HepG2 (cell line): ENCODE measurements around the gene SAE1. TPM values are rescaled to one million over a fixed set of nuclear protein-coding genes. Genes with fewer than 3 reads are reported as not detected.

Experiments
- HMG20A ChIP-seq: IDR thresholded peaks from 2 replicates; pipeline ENCODE4 v1.6.1; 2016; ENCODE audit warnings: borderline replicate concordance
- NFYB ChIP-seq: sonication (generic); formaldehyde crosslinking; IDR thresholded peaks from 2 replicates; pipeline ENCODE4 v1.4.0; 2020; ENCODE audit warnings: missing genetic modification reagents
- RAD21 ChIP-seq: fragments of 450-650 bp; formaldehyde crosslinking; IDR thresholded peaks from 2 replicates; pipeline ENCODE4 v1.5.0; 2020; ENCODE audit warnings: mild to moderate bottlenecking
- SRSF4 ChIP-seq: fragments of 200-400 bp; formaldehyde crosslinking; IDR thresholded peaks from one replicate; pipeline ENCODE4 v1.6.1; 2018; ENCODE audit warnings: mild to moderate bottlenecking, low read depth, low read length, moderate library complexity; ENCODE audit not compliant: poor library complexity, severe bottlenecking
- TOE1 ChIP-seq: sonication (generic); formaldehyde crosslinking; IDR thresholded peaks from 2 replicates; pipeline ENCODE4 v1.4.0; 2020; ENCODE audit warnings: mild to moderate bottlenecking, missing genetic modification reagents
- U2AF1 ChIP-seq: fragments of 200-400 bp; formaldehyde crosslinking; optimal IDR thresholded peaks from 2 replicates; pipeline ENCODE3; 2017; ENCODE audit warnings: mild to moderate bottlenecking, low read depth, low read length
- ZNF335 ChIP-seq: sonication (generic); formaldehyde crosslinking; IDR thresholded peaks from 2 replicates; pipeline ENCODE4 v1.4.0; 2020; ENCODE audit warnings: missing genetic modification reagents
- ZNF598 ChIP-seq: sonication (generic); formaldehyde crosslinking; IDR thresholded peaks from 2 replicates; pipeline ENCODE4 v1.5.1; 2020; ENCODE audit warnings: mild to moderate bottlenecking, missing genetic modification reagents, borderline replicate concordance
- ZNF678 ChIP-seq: sonication (generic); formaldehyde crosslinking; IDR thresholded peaks from 2 replicates; pipeline ENCODE4 v1.4.0; 2020; ENCODE audit warnings: mild to moderate bottlenecking, missing genetic modification reagents
- ZZZ3 ChIP-seq: sonication (generic); formaldehyde crosslinking; IDR thresholded peaks from 2 replicates; pipeline ENCODE4 v1.4.0; 2020; ENCODE audit warnings: missing genetic modification reagents, mild to moderate bottlenecking, borderline replicate concordance
- polyA plus RNA-seq, 8 experiments: library from polyadenylated mRNA; depleted of rRNA in 3 of 8; stranded (reverse) in 7 of 8; unstranded in 1 of 8; fragments of >200 nt; fragmentation: Illumina TruSeq in 4 of 8; extraction: Trizol in 4 of 8; gene quantifications; 2 replicates each; pipeline versions ENCODE4 v1.2.1 to v1.2.3, GENCODE V29; 2011 to 2016; ENCODE audit warnings: low read depth in 4 of 8, missing spikeins in 1 of 8, mixed read lengths in 1 of 8; ENCODE audit not compliant: insufficient read depth in 1 of 8
- total RNA-seq, 5 experiments: library from RNA; depleted of rRNA; stranded (reverse); fragments of >200 nt; fragmentation: Illumina TruSeq; extraction: Trizol; gene quantifications; 2 replicates each; pipeline ENCODE4 v1.2.3, GENCODE V29; 2016; ENCODE audit warnings: low read depth in 1 of 5
- TF ChIP-seq, protein P1 (sequence below): sonication (generic); formaldehyde crosslinking; IDR thresholded peaks from 2 replicates; pipeline ENCODE4 v1.8.1; 2023; ENCODE audit warnings: mild to moderate bottlenecking, moderate library complexity, missing genetic modification reagents
- TF ChIP-seq, protein P2 (sequence below): sonication (generic); formaldehyde crosslinking; IDR thresholded peaks from 2 replicates; pipeline ENCODE4 v1.4.0; 2020; ENCODE audit warnings: mild to moderate bottlenecking, missing genetic modification reagents
- TF ChIP-seq, protein P3 (sequence below): sonication (generic); formaldehyde crosslinking; IDR thresholded peaks from 2 replicates; pipeline ENCODE4 v1.4.0; 2020; ENCODE audit warnings: mild to moderate bottlenecking, low read depth, missing genetic modification reagents
- TF ChIP-seq, protein P4 (sequence below), 2 experiments: IDR thresholded peaks; 2 replicates each; pipeline ENCODE4 v1.6.1; 2011 to 2012; ENCODE audit warnings: low read length in 2 of 2, borderline replicate concordance in 1 of 2, low read depth in 1 of 2, mild to moderate bottlenecking in 1 of 2, moderate library complexity in 1 of 2
- TF ChIP-seq, protein P5 (sequence below): sonication (generic); formaldehyde crosslinking; IDR thresholded peaks from 2 replicates; pipeline ENCODE4 v1.5.0; 2020; ENCODE audit warnings: mild to moderate bottlenecking, low read depth, missing genetic modification reagents, borderline replicate concordance
- TF ChIP-seq, protein P6 (sequence below): sonication (generic); formaldehyde crosslinking; conservative IDR thresholded peaks from 2 replicates; pipeline ENCODE4 v1.8.0; 2022; ENCODE audit warnings: mild to moderate bottlenecking, moderate library complexity, missing genetic modification reagents
- TF ChIP-seq, protein P7 (sequence below): sonication (generic); formaldehyde crosslinking; IDR thresholded peaks from 2 replicates; pipeline ENCODE4 v1.8.1; 2022; ENCODE audit warnings: mild to moderate bottlenecking, missing genetic modification reagents

Gene SAE1
- total and polyA plus RNA-seq, 2 of the 13 experiments (the other 11 are each of a cell fraction or from before 2014, with no cell fraction given): 87.6 to 197 TPM

DNA sequence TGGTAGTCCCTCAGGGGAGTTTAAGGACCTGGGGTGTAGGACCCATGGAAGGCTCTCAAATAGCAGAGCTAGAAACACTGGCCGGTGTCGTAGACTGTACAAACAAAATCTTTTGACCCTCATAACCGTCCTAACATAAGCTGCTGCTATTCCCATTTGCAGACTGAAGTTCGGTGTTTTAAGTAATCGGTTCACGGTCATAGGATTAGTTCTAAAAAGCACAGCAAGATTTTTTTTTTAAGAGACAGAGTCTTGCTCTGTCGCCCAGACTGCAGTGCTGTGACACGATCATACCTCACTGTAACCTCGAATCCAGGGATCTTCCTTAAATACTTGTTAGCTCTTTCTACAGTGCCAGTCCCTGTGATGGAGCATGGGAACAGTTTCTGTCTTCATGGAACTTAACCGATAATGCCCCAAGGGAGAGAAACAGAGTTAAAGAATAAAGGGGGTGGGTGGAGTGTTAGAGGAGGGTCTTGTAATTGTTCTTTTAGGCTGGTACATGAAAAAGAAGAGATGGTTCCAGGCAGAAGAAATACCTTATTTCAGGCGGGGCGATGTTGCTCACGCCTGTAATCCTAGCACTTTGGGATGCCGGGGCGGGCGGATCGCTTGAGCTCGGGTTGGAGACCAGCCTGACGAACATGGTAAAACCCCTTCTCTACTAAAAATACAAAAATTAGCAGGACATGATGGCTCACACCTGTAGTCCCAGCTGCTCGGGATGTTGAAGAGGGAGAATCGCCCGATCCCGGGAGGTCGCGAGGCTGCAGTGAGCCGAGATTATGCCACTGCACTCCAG lies 16.6 kb upstream of the SAE1 start (continued):
- TF ChIP-seq U2AF1: no peak
- TF ChIP-seq, protein P1, sequence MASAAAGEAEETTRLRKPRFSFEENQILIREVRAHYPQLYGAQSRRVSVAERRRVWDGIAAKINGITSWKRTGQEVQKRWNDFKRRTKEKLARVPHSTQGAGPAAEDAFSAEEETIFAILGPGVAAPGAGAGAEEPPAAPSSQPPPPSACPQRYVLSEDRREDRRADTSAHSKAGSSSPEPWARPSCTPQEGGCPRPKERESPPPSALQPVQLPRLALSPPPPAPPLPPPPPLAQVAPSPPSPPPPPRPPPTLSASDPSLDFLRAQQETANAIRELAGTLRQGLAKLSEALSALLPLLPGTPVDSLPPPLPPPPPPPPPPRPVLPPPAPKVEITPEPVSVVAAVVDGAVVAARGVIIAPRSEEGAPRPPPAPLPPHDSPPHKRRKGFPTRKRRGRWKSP: peak; percentile 50; the same call in 1 of the 2 replicates
- no peak for TF ChIP-seq TOE1 (CRISPR knock-in tag)
- no peak for TF ChIP-seq ZZZ3 (CRISPR knock-in tag)
- TF ChIP-seq, protein P2, sequence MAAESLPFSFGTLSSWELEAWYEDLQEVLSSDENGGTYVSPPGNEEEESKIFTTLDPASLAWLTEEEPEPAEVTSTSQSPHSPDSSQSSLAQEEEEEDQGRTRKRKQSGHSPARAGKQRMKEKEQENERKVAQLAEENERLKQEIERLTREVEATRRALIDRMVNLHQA (CRISPR knock-in tag): no peak
- TF ChIP-seq HMG20A (CRISPR knock-in tag): 0 out of 2 replicates have a peak, but pooled peaks have one; percentile 3
- TF ChIP-seq ZNF598 (CRISPR knock-in tag): no peak
- no peak for TF ChIP-seq ZNF335
- TF ChIP-seq, protein P3, sequence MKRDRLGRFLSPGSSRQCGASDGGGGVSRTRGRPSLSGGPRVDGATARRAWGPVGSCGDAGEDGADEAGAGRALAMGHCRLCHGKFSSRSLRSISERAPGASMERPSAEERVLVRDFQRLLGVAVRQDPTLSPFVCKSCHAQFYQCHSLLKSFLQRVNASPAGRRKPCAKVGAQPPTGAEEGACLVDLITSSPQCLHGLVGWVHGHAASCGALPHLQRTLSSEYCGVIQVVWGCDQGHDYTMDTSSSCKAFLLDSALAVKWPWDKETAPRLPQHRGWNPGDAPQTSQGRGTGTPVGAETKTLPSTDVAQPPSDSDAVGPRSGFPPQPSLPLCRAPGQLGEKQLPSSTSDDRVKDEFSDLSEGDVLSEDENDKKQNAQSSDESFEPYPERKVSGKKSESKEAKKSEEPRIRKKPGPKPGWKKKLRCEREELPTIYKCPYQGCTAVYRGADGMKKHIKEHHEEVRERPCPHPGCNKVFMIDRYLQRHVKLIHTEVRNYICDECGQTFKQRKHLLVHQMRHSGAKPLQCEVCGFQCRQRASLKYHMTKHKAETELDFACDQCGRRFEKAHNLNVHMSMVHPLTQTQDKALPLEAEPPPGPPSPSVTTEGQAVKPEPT (CRISPR knock-in tag): no peak
- TF ChIP-seq SRSF4: no peak
- TF ChIP-seq, protein P4, sequence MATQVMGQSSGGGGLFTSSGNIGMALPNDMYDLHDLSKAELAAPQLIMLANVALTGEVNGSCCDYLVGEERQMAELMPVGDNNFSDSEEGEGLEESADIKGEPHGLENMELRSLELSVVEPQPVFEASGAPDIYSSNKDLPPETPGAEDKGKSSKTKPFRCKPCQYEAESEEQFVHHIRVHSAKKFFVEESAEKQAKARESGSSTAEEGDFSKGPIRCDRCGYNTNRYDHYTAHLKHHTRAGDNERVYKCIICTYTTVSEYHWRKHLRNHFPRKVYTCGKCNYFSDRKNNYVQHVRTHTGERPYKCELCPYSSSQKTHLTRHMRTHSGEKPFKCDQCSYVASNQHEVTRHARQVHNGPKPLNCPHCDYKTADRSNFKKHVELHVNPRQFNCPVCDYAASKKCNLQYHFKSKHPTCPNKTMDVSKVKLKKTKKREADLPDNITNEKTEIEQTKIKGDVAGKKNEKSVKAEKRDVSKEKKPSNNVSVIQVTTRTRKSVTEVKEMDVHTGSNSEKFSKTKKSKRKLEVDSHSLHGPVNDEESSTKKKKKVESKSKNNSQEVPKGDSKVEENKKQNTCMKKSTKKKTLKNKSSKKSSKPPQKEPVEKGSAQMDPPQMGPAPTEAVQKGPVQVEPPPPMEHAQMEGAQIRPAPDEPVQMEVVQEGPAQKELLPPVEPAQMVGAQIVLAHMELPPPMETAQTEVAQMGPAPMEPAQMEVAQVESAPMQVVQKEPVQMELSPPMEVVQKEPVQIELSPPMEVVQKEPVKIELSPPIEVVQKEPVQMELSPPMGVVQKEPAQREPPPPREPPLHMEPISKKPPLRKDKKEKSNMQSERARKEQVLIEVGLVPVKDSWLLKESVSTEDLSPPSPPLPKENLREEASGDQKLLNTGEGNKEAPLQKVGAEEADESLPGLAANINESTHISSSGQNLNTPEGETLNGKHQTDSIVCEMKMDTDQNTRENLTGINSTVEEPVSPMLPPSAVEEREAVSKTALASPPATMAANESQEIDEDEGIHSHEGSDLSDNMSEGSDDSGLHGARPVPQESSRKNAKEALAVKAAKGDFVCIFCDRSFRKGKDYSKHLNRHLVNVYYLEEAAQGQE (IDR thresholded peaks at IDR 0.05; ENCODE audit: borderline replicate concordance in 1 of 2, low read depth in 1 of 2, low read length in 2 of 2): no peak
- TF ChIP-seq, protein P5, sequence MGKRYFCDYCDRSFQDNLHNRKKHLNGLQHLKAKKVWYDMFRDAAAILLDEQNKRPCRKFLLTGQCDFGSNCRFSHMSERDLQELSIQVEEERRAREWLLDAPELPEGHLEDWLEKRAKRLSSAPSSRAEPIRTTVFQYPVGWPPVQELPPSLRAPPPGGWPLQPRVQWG (CRISPR knock-in tag): no peak
- TF ChIP-seq, protein P6, sequence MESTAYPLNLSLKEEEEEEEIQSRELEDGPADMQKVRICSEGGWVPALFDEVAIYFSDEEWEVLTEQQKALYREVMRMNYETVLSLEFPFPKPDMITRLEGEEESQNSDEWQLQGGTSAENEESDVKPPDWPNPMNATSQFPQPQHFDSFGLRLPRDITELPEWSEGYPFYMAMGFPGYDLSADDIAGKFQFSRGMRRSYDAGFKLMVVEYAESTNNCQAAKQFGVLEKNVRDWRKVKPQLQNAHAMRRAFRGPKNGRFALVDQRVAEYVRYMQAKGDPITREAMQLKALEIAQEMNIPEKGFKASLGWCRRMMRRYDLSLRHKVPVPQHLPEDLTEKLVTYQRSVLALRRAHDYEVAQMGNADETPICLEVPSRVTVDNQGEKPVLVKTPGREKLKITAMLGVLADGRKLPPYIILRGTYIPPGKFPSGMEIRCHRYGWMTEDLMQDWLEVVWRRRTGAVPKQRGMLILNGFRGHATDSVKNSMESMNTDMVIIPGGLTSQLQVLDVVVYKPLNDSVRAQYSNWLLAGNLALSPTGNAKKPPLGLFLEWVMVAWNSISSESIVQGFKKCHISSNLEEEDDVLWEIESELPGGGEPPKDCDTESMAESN (CRISPR knock-in tag): no peak
- TF ChIP-seq ZNF678 (CRISPR knock-in tag): no peak
- TF ChIP-seq, protein P7, sequence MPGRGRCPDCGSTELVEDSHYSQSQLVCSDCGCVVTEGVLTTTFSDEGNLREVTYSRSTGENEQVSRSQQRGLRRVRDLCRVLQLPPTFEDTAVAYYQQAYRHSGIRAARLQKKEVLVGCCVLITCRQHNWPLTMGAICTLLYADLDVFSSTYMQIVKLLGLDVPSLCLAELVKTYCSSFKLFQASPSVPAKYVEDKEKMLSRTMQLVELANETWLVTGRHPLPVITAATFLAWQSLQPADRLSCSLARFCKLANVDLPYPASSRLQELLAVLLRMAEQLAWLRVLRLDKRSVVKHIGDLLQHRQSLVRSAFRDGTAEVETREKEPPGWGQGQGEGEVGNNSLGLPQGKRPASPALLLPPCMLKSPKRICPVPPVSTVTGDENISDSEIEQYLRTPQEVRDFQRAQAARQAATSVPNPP (CRISPR knock-in tag): no peak
- 0 out of 2 replicates have a peak, but pooled peaks have one; percentile 23 for TF ChIP-seq NFYB (CRISPR knock-in tag)
- no peak for TF ChIP-seq RAD21 (CRISPR knock-in tag)
